Lower leg skin (tissue), 4 donors: ENCODE data around the gene RDH14. TPM values are rescaled to one million over a fixed set of nuclear protein-coding genes. Genes with fewer than 3 reads are reported as not detected.

ENCODE experiments used
- DNase-seq, 2 donors: peaks; one replicate each; pipeline ENCODE4 v3.0.0-alpha.2; 2019; ENCODE audit warnings: low spot score in 2 of 2
- H3K4me3 ChIP-seq: fragments of 200-600 bp; sonication (generic); 2 replicates; pipeline ENCODE4 v1.5.1; 2017; ENCODE audit warnings: mild to moderate bottlenecking, low read depth; ENCODE audit not compliant: poor library complexity, severe bottlenecking
- POLR2A ChIP-seq, 2 donors: fragments of 450-650 bp; IDR thresholded peaks; one replicate each; pipeline ENCODE4 v1.6.1; 2016 to 2017; ENCODE audit warnings: antibody characterized with exemption in 2 of 2, mild to moderate bottlenecking in 1 of 2, moderate library complexity in 1 of 2
- WGBS, 2 donors: methylation state at CpG; one replicate each; pipeline ENCODE4 v1.1.5; 2018; 5-methylcytosine and 5-hydroxymethylcytosine counted together
- intact Hi-C: fragments of 100-400 bp; cut with DNase I; formaldehyde crosslinking; loops from one replicate; pipeline ENCODE4 v1.15.0; 2023; ENCODE audit warnings: low total_unique reads
- total RNA-seq, 4 donors: library from RNA; depleted of rRNA; stranded (reverse); fragments of >200 nt; gene quantifications; one replicate each; pipeline ENCODE4 v1.1.0, GENCODE V29; 2016
- TF ChIP-seq, protein P1 (sequence below), 3 donors: fragments of 450-650 bp; IDR thresholded peaks; one replicate each; pipeline ENCODE4 v1.5.1; 2016; ENCODE audit warnings: antibody characterized with exemption in 3 of 3, mild to moderate bottlenecking in 3 of 3, moderate library complexity in 2 of 3

Gene RDH14
- total RNA-seq, 4 donors from 2014 or later = 22.0 to 39.0 (median 32.3) TPM

DNA sequence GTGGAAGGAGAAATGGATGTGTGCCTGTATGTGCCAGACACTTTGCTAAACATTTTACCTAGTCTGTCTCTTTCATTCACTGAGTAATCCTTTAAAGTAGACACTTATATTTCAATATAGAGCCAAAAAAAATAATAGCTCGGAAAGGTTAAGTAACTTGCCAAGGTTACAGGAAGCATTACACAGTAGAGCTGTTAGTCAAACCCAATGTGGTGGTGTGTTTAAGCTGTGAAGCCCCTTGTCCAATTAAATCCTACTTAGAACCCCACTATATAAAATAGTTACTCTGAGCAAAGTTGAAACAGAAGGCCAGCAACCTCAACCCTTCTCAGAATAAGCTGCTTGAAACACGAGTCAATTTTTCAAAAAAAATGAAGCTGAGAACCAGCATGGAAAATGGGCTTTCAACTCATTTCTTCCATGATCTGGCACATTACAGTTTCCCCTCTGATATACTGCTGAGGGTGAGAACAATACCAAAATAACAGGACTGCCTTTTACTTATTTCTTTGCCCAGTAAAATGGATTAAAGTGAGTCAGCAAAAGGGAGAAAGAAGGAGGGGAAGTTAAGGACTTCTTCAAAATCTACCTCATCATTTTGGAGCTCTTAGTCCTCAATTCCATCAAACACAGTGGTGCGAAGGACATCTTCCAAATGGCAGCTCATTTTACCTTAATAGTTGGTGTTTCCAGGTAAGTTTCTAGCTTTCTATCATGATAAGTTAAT lies 7.9 kb downstream of the RDH14 start:
- no peak overlapping the region for H3K4me3 ChIP-seq
- WGBS, 2 donors = 74 to 75% methylated on average over 3 of the region's 3 CpGs
- DNase-seq = no peak
- TF ChIP-seq POLR2A (IDR thresholded peaks at IDR 0.05) = no peak
- TF ChIP-seq, protein P1, sequence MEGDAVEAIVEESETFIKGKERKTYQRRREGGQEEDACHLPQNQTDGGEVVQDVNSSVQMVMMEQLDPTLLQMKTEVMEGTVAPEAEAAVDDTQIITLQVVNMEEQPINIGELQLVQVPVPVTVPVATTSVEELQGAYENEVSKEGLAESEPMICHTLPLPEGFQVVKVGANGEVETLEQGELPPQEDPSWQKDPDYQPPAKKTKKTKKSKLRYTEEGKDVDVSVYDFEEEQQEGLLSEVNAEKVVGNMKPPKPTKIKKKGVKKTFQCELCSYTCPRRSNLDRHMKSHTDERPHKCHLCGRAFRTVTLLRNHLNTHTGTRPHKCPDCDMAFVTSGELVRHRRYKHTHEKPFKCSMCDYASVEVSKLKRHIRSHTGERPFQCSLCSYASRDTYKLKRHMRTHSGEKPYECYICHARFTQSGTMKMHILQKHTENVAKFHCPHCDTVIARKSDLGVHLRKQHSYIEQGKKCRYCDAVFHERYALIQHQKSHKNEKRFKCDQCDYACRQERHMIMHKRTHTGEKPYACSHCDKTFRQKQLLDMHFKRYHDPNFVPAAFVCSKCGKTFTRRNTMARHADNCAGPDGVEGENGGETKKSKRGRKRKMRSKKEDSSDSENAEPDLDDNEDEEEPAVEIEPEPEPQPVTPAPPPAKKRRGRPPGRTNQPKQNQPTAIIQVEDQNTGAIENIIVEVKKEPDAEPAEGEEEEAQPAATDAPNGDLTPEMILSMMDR (IDR thresholded peaks at IDR 0.05) = no peak
- intact Hi-C loops = no loop called here

DNA sequence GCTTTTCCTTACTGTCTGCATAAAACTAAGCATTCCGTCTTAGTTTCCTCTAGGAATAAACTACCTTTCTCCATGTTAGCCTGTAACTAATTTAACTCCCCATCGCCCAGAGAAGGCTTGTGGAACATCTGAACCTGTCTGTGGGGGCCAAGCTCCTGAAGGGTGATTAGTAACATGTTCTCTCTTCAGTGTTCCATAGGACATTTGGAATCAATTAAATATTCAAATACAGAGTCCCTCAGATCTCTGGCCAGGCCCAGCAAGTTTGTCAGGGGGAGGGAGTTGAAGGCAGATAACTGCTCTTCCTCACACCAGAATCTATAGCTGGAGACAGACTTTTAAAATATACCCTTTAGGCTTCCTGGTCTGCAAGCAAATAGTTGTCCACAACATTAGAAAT lies 8.8 kb downstream of the RDH14 start:
- no peak for DNase-seq
- TF ChIP-seq POLR2A (IDR thresholded peaks at IDR 0.05) = no peak
- TF ChIP-seq, protein P1 (IDR thresholded peaks at IDR 0.05) = no peak
- 62 to 84% methylated on average over 2 of the region's 2 CpGs for WGBS, 2 donors
- intact Hi-C loops = no loop called here
- H3K4me3 ChIP-seq = no peak overlapping the region

DNA sequence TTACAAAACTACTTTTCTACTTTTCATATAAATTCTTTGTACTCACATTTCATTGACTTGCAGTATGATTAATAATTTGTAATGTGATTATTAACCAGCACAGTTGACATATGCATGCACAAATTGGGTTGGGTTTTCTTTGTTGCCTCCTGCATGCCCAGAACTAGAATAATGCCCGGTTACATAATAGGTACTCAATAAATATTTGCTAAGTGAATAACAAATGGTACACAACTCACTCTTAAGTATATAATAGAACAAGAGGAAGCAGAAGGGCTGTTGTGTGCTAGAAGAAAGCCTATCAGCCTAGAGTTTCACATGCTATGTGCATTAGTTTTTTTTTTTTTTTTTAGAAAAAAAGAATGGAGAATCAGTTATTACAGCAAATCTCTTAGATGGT lies 9.3 kb downstream of the RDH14 start:
- intact Hi-C loops = no loop called here
- H3K4me3 ChIP-seq = no peak overlapping the region
- DNase-seq = no peak
- WGBS, 2 donors = 72 to 77% methylated on average over 1 of the region's 1 CpG
- TF ChIP-seq, protein P1 (IDR thresholded peaks at IDR 0.05) = no peak
- TF ChIP-seq POLR2A (IDR thresholded peaks at IDR 0.05) = no peak

DNA sequence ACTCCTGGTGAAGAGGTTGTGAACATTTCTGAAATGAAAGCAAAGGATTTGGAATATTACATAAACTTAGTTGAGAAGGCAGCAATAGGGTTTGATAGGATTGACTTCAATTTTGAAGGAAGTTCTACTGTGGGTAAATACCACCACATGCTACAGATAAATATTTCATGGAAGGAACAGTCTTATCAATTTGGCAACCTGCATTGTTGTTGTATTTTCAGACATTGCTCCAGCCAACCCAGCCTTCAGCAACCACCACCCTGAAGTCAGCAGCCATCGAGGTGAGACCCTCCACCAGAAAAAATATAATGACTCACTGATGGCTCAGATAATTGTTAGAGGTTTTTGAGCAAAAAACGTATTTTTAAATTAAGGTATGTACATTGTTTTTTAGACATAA lies 10.0 kb downstream of the RDH14 start:
- intact Hi-C loops = no loop called here
- WGBS, 2 donors = 85 to 88% methylated on average over 2 of the region's 2 CpGs
- DNase-seq = no peak
- TF ChIP-seq, protein P1 (IDR thresholded peaks at IDR 0.05) = no peak
- no peak for TF ChIP-seq POLR2A (IDR thresholded peaks at IDR 0.05)
- no peak overlapping the region for H3K4me3 ChIP-seq

DNA sequence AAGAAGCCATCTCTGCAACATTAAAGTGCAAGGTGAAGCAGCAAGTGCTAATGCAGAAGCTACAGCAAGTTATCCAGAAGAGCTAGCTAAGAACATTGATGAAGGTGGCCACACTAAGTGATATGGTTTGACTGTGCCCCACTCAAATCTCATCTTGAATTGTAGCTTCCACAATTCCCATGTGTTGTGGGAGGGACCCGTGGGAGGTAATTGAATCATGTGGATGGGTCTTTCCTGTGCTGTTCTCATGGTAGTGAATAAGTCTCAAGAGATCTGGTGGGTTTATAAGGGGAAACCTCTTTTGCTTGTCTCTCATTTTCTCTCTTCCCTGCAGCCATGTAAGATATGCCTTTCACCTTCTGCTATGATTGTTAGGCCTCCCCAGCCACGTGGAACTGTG lies 11.4 kb downstream of the RDH14 start:
- TF ChIP-seq, protein P1 (IDR thresholded peaks at IDR 0.05) = no peak
- TF ChIP-seq POLR2A (IDR thresholded peaks at IDR 0.05) = no peak
- DNase-seq = no peak
- 80 to 84% methylated on average over 2 of the region's 2 CpGs for WGBS, 2 donors
- no peak overlapping the region for H3K4me3 ChIP-seq
- intact Hi-C loops = no loop called here

DNA sequence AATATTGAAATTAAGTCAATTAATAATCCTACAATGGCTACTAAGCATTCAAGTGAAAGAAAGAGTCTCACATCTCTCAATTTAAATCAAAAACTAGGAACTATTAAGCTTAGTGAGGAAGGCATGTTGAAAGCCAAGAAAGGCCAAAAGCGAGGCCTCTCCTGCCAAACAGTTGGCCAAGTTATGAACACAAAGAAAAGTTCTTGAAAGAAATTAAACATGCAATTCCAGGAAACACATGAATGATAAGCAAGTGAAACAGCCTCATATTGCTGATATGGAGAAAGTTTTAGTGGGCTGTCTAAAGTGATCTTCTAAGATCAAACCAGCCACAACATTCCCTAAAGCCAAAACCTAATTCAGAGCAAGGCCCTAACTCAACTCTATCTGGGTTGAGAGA lies 11.8 kb downstream of the RDH14 start:
- 74 to 83% methylated on average over 1 of the region's 1 CpG for WGBS, 2 donors
- DNase-seq = no peak
- intact Hi-C loops = no loop called here
- TF ChIP-seq, protein P1 (IDR thresholded peaks at IDR 0.05) = no peak
- H3K4me3 ChIP-seq = no peak overlapping the region
